GM23338 (cell line): ENCODE measurements around the gene MAD1L1. TPM values are rescaled to one million over a fixed set of nuclear protein-coding genes. Genes with fewer than 3 reads are reported as not detected.

ENCODE experiments used
- ATAC-seq: fragments of 200-7000 bp; cut with Tn5 transposase; 3 replicates; pipeline ENCODE4 v1.9.1; 2020
- DNase-seq: peaks from one replicate; pipeline ENCODE4 v3.0.0-alpha.2; 2015; ENCODE audit warnings: low spot score
- H2AFZ ChIP-seq: fragments of 200-600 bp; sonication (generic); 2 replicates; pipeline ENCODE4 v1.8.0; 2016; ENCODE audit warnings: antibody characterized with exemption, mild to moderate bottlenecking, moderate library complexity
- H3F3A ChIP-seq: fragments of 200-600 bp; sonication (generic); replicated peaks from 2 replicates; pipeline ENCODE4 v1.8.0; 2017; ENCODE audit warnings: antibody characterized with exemption, mixed run types, low read depth
- H3K27ac ChIP-seq: fragments of 200-600 bp; sonication (generic); 2 replicates; pipeline ENCODE4 v1.6.1; 2016; ENCODE audit warnings: low read depth
- H3K27me3 ChIP-seq: fragments of 200-600 bp; sonication (generic); 2 replicates; pipeline ENCODE4 v1.8.0; 2016; ENCODE audit warnings: mild to moderate bottlenecking, mixed run types, moderate library complexity; ENCODE audit not compliant: insufficient read depth
- H3K36me3 ChIP-seq: fragments of 200-600 bp; sonication (generic); 2 replicates; pipeline ENCODE4 v1.8.0; 2016; ENCODE audit warnings: mild to moderate bottlenecking; ENCODE audit not compliant: insufficient read depth
- H3K4me1 ChIP-seq: fragments of 200-600 bp; sonication (generic); 2 replicates; pipeline ENCODE4 v1.8.0; 2016; ENCODE audit warnings: mild to moderate bottlenecking, moderate library complexity; ENCODE audit not compliant: insufficient read depth
- H3K4me2 ChIP-seq: fragments of 200-600 bp; sonication (generic); 2 replicates; pipeline ENCODE4 v1.7.1; 2017; ENCODE audit warnings: mixed run types
- H3K4me3 ChIP-seq: fragments of 200-600 bp; sonication (generic); 2 replicates; pipeline ENCODE4 v1.6.1; 2016; ENCODE audit warnings: mixed run types
- H3K79me2 ChIP-seq: fragments of 200-600 bp; sonication (generic); replicated peaks from 2 replicates; pipeline ENCODE4 v1.8.0; 2017; ENCODE audit warnings: mild to moderate bottlenecking; ENCODE audit not compliant: insufficient read depth
- H3K9me2 ChIP-seq: fragments of 200-600 bp; sonication (generic); 2 replicates; pipeline ENCODE4 v1.8.0; 2017; ENCODE audit not compliant: insufficient read depth
- H4K20me1 ChIP-seq: fragments of 200-600 bp; sonication (generic); replicated peaks from 2 replicates; pipeline ENCODE4 v1.8.0; 2017; ENCODE audit warnings: mild to moderate bottlenecking; ENCODE audit not compliant: insufficient read depth
- H3K27ac Mint-ChIP-seq: 2 replicates; pipeline ENCODE4 v1.8.0; 2020; ENCODE audit warnings: inconsistent platforms, mild to moderate bottlenecking, moderate library complexity, mixed read lengths
- H3K27me3 Mint-ChIP-seq: 3 replicates; pipeline ENCODE4 v1.8.0; 2022; ENCODE audit warnings: low read depth, mild to moderate bottlenecking, moderate library complexity, mixed read lengths, inconsistent platforms; ENCODE audit not compliant: insufficient read depth, poor library complexity
- H3K36me3 Mint-ChIP-seq: 3 replicates; pipeline ENCODE4 v1.8.0; 2021; ENCODE audit warnings: low read depth, mild to moderate bottlenecking, inconsistent platforms, moderate library complexity, mixed read lengths
- H3K4me1 Mint-ChIP-seq: 3 replicates; pipeline ENCODE4 v1.8.0; 2020; ENCODE audit warnings: mild to moderate bottlenecking, inconsistent platforms, mixed read lengths
- H3K4me3 Mint-ChIP-seq: 3 replicates; pipeline ENCODE4 v1.8.0; 2021; ENCODE audit warnings: moderate library complexity, mild to moderate bottlenecking, inconsistent platforms, mixed read lengths
- H3K9me3 Mint-ChIP-seq: 3 replicates; pipeline ENCODE4 v1.8.0; 2020; ENCODE audit warnings: moderate library complexity, mild to moderate bottlenecking, inconsistent platforms, mixed read lengths
- CREB1 ChIP-seq: fragments of 250-450 bp; sonication (Bioruptor Pico); IDR thresholded peaks from 2 replicates; pipeline ENCODE4 v1.5.0; 2020; ENCODE audit warnings: low read depth, mild to moderate bottlenecking, moderate library complexity
- EZH2 ChIP-seq: fragments of 200-600 bp; sonication (generic); IDR thresholded peaks from one replicate; pipeline ENCODE4 v1.8.0; 2017; ENCODE audit warnings: antibody characterized with exemption, mild to moderate bottlenecking, low read depth; ENCODE audit not compliant: unreplicated experiment
- EZH2phosphoT487 ChIP-seq: fragments of 200-600 bp; sonication (generic); IDR thresholded peaks from one replicate; pipeline ENCODE4 v1.8.1; 2018; ENCODE audit warnings: antibody characterized with exemption; ENCODE audit not compliant: unreplicated experiment
- JUNB ChIP-seq: IDR thresholded peaks from one replicate; pipeline ENCODE4 v1.6.1; 2016; ENCODE audit warnings: antibody characterized with exemption; ENCODE audit not compliant: unreplicated experiment
- NANOG ChIP-seq: IDR thresholded peaks from 2 replicates; pipeline ENCODE4 v1.6.1; 2016; ENCODE audit warnings: antibody characterized with exemption, borderline replicate concordance
- POLR2AphosphoS5 ChIP-seq: IDR thresholded peaks from 2 replicates; pipeline ENCODE4 v1.6.1; 2016; ENCODE audit warnings: antibody characterized with exemption, low read depth
- STAT1 ChIP-seq: IDR thresholded peaks from one replicate; pipeline ENCODE4 v1.6.1; 2016; ENCODE audit warnings: antibody characterized with exemption; ENCODE audit not compliant: unreplicated experiment
- ZNF114 ChIP-seq: fragments of 250-450 bp; sonication (Bioruptor Pico); IDR thresholded peaks from 2 replicates; pipeline ENCODE4 v1.5.0; 2020; ENCODE audit warnings: mild to moderate bottlenecking, moderate library complexity
- ZNF331 ChIP-seq: fragments of 250-450 bp; sonication (Bioruptor Pico); IDR thresholded peaks from 2 replicates; pipeline ENCODE4 v1.5.0; 2020; ENCODE audit warnings: low read depth, mild to moderate bottlenecking, moderate library complexity
- polyA plus RNA-seq: library from polyadenylated mRNA; unstranded; fragments of >200 nt; fragmentation: Nextera tagmentation; extraction: Ambion mirVana; gene quantifications from 2 replicates; pipeline ENCODE4 v1.2.1, GENCODE V29; 2016
- total RNA-seq: library from RNA; depleted of rRNA; stranded (reverse); fragments of >200 nt; shearing (Covaris generic); gene quantifications from 2 replicates; pipeline ENCODE4 v1.2.3, GENCODE V29; 2014
- TF ChIP-seq, protein P1 (sequence below): IDR thresholded peaks from 2 replicates; pipeline ENCODE4 v1.6.1; 2016; ENCODE audit warnings: antibody characterized with exemption
- TF ChIP-seq, protein P2 (sequence below): IDR thresholded peaks from one replicate; pipeline ENCODE4 v1.6.1; 2018; ENCODE audit warnings: antibody characterized with exemption; ENCODE audit not compliant: unreplicated experiment
- TF ChIP-seq, protein P3 (sequence below), 2 experiments: fragments of 200-600 bp in 1 of 2; sonication (generic) in 1 of 2; conservative IDR thresholded peaks; 2 replicates each; pipeline versions ENCODE4 v1.5.1 to v1.6.1; 2016 to 2017; ENCODE audit warnings: antibody characterized with exemption in 2 of 2, low read depth in 2 of 2, mild to moderate bottlenecking in 2 of 2, moderate library complexity in 1 of 2
- TF ChIP-seq, protein P4 (sequence below): fragments of 250-450 bp; sonication (Bioruptor Pico); IDR thresholded peaks from 2 replicates; pipeline ENCODE4 v1.5.0; 2020; ENCODE audit warnings: mild to moderate bottlenecking, moderate library complexity

The MAD1L1 gene
- total and polyA plus RNA-seq, 2 experiments from 2014 or later = 40.3 to 59.3 TPM

DNA sequence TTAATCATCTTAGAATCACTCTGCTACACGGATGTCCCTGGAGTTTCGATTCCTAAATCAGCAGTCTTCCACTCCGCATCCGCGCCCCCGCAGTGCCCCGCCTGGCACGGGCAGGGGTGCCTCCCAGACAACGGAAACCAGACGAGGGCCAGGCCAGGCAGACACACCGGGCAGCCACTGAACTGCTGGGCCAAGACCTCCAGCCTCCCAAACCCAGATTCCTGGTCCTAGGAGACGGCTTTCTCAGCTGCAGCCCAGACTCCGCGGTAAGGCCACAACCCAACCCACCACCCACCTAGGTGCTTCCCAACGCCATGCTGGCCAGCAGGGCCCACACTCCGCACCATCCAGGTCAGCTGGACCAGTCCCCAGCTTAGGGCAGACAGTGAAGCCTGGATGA lies 33.2 kb downstream of the MAD1L1 start:
- H3K4me1 Mint-ChIP-seq = no peaks in the 10 kb centered on the region; the same call in 2 of the 3 replicates
- H3K4me2 ChIP-seq = no peak overlapping the region
- no peak for DNase-seq

More for the DNA sequence above, 33.2 kb downstream of the MAD1L1 start:
- Histone ChIP-seq H2AFZ (no peak overlapping the region), H3K27ac (no peak overlapping the region), H3K9me2 (no peaks in the 10 kb centered on the region), H3K79me2 (peaks cover 11% of the 10 kb centered on the region; the same call in 1 of the 2 replicates), H3K36me3 (peaks cover 11% of the 10 kb centered on the region), H3K4me1 (no peaks in the 10 kb centered on the region), H3F3A (no peaks in the 10 kb centered on the region), H3K4me3 (no peak overlapping the region), H3K27me3 (no peaks in the 10 kb centered on the region), H4K20me1 (peaks cover 6% of the 10 kb centered on the region; the same call in 1 of the 2 replicates)
- H3K36me3 Mint-ChIP-seq = peaks cover 50% of the 10 kb centered on the region
- TF ChIP-seq, protein P1, sequence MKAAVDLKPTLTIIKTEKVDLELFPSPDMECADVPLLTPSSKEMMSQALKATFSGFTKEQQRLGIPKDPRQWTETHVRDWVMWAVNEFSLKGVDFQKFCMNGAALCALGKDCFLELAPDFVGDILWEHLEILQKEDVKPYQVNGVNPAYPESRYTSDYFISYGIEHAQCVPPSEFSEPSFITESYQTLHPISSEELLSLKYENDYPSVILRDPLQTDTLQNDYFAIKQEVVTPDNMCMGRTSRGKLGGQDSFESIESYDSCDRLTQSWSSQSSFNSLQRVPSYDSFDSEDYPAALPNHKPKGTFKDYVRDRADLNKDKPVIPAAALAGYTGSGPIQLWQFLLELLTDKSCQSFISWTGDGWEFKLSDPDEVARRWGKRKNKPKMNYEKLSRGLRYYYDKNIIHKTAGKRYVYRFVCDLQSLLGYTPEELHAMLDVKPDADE = no peak
- TF ChIP-seq ZNF114 (CRISPR knock-in tag) = no peak
- TF ChIP-seq, protein P2, sequence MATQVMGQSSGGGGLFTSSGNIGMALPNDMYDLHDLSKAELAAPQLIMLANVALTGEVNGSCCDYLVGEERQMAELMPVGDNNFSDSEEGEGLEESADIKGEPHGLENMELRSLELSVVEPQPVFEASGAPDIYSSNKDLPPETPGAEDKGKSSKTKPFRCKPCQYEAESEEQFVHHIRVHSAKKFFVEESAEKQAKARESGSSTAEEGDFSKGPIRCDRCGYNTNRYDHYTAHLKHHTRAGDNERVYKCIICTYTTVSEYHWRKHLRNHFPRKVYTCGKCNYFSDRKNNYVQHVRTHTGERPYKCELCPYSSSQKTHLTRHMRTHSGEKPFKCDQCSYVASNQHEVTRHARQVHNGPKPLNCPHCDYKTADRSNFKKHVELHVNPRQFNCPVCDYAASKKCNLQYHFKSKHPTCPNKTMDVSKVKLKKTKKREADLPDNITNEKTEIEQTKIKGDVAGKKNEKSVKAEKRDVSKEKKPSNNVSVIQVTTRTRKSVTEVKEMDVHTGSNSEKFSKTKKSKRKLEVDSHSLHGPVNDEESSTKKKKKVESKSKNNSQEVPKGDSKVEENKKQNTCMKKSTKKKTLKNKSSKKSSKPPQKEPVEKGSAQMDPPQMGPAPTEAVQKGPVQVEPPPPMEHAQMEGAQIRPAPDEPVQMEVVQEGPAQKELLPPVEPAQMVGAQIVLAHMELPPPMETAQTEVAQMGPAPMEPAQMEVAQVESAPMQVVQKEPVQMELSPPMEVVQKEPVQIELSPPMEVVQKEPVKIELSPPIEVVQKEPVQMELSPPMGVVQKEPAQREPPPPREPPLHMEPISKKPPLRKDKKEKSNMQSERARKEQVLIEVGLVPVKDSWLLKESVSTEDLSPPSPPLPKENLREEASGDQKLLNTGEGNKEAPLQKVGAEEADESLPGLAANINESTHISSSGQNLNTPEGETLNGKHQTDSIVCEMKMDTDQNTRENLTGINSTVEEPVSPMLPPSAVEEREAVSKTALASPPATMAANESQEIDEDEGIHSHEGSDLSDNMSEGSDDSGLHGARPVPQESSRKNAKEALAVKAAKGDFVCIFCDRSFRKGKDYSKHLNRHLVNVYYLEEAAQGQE = no peak
- no peak for TF ChIP-seq EZH2phosphoT487
- no peak for TF ChIP-seq EZH2
- no peak for TF ChIP-seq STAT1
- TF ChIP-seq JUNB = no peak
- no peak for TF ChIP-seq CREB1 (CRISPR knock-in tag)
- TF ChIP-seq, protein P3, sequence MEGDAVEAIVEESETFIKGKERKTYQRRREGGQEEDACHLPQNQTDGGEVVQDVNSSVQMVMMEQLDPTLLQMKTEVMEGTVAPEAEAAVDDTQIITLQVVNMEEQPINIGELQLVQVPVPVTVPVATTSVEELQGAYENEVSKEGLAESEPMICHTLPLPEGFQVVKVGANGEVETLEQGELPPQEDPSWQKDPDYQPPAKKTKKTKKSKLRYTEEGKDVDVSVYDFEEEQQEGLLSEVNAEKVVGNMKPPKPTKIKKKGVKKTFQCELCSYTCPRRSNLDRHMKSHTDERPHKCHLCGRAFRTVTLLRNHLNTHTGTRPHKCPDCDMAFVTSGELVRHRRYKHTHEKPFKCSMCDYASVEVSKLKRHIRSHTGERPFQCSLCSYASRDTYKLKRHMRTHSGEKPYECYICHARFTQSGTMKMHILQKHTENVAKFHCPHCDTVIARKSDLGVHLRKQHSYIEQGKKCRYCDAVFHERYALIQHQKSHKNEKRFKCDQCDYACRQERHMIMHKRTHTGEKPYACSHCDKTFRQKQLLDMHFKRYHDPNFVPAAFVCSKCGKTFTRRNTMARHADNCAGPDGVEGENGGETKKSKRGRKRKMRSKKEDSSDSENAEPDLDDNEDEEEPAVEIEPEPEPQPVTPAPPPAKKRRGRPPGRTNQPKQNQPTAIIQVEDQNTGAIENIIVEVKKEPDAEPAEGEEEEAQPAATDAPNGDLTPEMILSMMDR (conservative IDR thresholded peaks at IDR 0.05; ENCODE audit: low read depth in 2 of 2) = no peak
- TF ChIP-seq POLR2AphosphoS5 = no peak
- TF ChIP-seq, protein P4, sequence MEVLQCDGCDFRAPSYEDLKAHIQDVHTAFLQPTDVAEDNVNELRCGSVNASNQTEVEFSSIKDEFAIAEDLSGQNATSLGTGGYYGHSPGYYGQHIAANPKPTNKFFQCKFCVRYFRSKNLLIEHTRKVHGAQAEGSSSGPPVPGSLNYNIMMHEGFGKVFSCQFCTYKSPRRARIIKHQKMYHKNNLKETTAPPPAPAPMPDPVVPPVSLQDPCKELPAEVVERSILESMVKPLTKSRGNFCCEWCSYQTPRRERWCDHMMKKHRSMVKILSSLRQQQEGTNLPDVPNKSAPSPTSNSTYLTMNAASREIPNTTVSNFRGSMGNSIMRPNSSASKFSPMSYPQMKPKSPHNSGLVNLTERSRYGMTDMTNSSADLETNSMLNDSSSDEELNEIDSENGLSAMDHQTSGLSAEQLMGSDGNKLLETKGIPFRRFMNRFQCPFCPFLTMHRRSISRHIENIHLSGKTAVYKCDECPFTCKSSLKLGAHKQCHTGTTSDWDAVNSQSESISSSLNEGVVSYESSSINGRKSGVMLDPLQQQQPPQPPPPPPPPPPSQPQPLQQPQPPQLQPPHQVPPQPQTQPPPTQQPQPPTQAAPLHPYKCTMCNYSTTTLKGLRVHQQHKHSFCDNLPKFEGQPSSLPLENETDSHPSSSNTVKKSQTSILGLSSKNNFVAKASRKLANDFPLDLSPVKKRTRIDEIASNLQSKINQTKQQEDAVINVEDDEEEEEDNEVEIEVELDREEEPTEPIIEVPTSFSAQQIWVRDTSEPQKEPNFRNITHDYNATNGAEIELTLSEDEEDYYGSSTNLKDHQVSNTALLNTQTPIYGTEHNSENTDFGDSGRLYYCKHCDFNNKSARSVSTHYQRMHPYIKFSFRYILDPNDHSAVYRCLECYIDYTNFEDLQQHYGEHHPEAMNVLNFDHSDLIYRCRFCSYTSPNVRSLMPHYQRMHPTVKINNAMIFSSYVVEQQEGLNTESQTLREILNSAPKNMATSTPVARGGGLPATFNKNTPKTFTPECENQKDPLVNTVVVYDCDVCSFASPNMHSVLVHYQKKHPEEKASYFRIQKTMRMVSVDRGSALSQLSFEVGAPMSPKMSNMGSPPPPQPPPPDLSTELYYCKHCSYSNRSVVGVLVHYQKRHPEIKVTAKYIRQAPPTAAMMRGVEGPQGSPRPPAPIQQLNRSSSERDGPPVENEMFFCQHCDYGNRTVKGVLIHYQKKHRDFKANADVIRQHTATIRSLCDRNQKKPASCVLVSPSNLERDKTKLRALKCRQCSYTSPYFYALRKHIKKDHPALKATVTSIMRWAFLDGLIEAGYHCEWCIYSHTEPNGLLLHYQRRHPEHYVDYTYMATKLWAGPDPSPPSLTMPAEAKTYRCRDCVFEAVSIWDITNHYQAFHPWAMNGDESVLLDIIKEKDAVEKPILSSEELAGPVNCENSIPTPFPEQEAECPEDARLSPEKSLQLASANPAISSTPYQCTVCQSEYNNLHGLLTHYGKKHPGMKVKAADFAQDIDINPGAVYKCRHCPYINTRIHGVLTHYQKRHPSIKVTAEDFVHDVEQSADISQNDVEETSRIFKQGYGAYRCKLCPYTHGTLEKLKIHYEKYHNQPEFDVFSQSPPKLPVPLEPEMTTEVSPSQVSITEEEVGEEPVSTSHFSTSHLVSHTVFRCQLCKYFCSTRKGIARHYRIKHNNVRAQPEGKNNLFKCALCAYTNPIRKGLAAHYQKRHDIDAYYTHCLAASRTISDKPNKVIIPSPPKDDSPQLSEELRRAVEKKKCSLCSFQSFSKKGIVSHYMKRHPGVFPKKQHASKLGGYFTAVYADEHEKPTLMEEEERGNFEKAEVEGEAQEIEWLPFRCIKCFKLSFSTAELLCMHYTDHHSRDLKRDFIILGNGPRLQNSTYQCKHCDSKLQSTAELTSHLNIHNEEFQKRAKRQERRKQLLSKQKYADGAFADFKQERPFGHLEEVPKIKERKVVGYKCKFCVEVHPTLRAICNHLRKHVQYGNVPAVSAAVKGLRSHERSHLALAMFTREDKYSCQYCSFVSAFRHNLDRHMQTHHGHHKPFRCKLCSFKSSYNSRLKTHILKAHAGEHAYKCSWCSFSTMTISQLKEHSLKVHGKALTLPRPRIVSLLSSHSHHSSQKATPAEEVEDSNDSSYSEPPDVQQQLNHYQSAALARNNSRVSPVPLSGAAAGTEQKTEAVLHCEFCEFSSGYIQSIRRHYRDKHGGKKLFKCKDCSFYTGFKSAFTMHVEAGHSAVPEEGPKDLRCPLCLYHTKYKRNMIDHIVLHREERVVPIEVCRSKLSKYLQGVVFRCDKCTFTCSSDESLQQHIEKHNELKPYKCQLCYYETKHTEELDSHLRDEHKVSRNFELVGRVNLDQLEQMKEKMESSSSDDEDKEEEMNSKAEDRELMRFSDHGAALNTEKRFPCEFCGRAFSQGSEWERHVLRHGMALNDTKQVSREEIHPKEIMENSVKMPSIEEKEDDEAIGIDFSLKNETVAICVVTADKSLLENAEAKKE = no peak
- no peak for TF ChIP-seq NANOG
- no peak for TF ChIP-seq ZNF331 (CRISPR knock-in tag)
- ATAC-seq = no peak
- no peak overlapping the region for H3K4me3 Mint-ChIP-seq
- H3K9me3 Mint-ChIP-seq = peaks cover 8% of the 10 kb centered on the region; the same call in 2 of the 3 replicates
- no peak overlapping the region for H3K27ac Mint-ChIP-seq
- peaks cover 10% of the 10 kb centered on the region for H3K27me3 Mint-ChIP-seq
